Spleen (tissue), 11 donors: Measurements from ENCODE around the gene MSL3B. TPM values are rescaled to one million over a fixed set of nuclear protein-coding genes. Genes with fewer than 3 reads are reported as not detected.

Experiments
- DNase-seq: peaks from one replicate; pipeline ENCODE4 v3.0.0-alpha.2; 2020
- H3K27ac ChIP-seq, 8 donors: fragments of 200-600 bp; sonication (generic) in 7 of 8; 1 replicate in 4 of 8; 2 replicates in 4 of 8; pipeline versions ENCODE4 v1.5.0 to v1.8.0; 2016 to 2021; ENCODE audit warnings: inconsistent platforms in 4 of 8, mild to moderate bottlenecking in 4 of 8, moderate library complexity in 1 of 8
- H3K27me3 ChIP-seq, 7 donors: fragments of 200-600 bp; sonication (generic) in 6 of 7; replicated peaks in 1 of 7; 1 replicate in 4 of 7; 2 replicates in 3 of 7; pipeline versions ENCODE4 v1.5.0 to v1.8.0; 2016 to 2021; ENCODE audit warnings: inconsistent platforms in 3 of 7, mild to moderate bottlenecking in 1 of 7
- H3K36me3 ChIP-seq, 6 donors: fragments of 200-600 bp; sonication (generic) in 5 of 6; 1 replicate in 4 of 6; 2 replicates in 2 of 6; pipeline versions ENCODE4 v1.5.0 to v1.8.0; 2016 to 2021; ENCODE audit warnings: inconsistent platforms in 2 of 6
- H3K4me1 ChIP-seq, 6 donors: fragments of 200-600 bp; sonication (generic) in 5 of 6; 1 replicate in 3 of 6; 2 replicates in 3 of 6; pipeline versions ENCODE4 v1.5.0 to v1.8.0; 2016 to 2021; ENCODE audit warnings: inconsistent platforms in 3 of 6
- H3K4me3 ChIP-seq, 8 donors: fragments of 200-600 bp; sonication (generic) in 7 of 8; 1 replicate in 4 of 8; 2 replicates in 4 of 8; pipeline versions ENCODE4 v1.5.0 to v1.8.0; 2016 to 2021; ENCODE audit warnings: inconsistent platforms in 4 of 8, mild to moderate bottlenecking in 4 of 8, moderate library complexity in 2 of 8
- H3K9me3 ChIP-seq, 8 donors: fragments of 200-600 bp; sonication (generic) in 7 of 8; 1 replicate in 4 of 8; 2 replicates in 4 of 8; pipeline versions ENCODE4 v1.5.0 to v1.8.0; 2016 to 2021; ENCODE audit warnings: inconsistent platforms in 4 of 8
- POLR2A ChIP-seq, 3 donors: fragments of 450-650 bp; IDR thresholded peaks; one replicate each; pipeline ENCODE4 v1.5.1; 2017; ENCODE audit warnings: antibody characterized with exemption in 3 of 3, mild to moderate bottlenecking in 1 of 3
- POLR2AphosphoS5 ChIP-seq, 3 donors: sonication (generic); formaldehyde crosslinking; IDR thresholded peaks; one replicate each; pipeline ENCODE4 v1.5.1; 2017; ENCODE audit warnings: antibody characterized with exemption in 3 of 3
- WGBS, 5 donors: extraction: QIAGEN DNeasy Blood & Tissue Kit in 3 of 5; methylation state at CpG; one replicate each; pipeline versions ENCODE4 v1.1.5 to v1.1.7; 2013 to 2018; 5-methylcytosine and 5-hydroxymethylcytosine counted together
- intact Hi-C: fragments of 100-400 bp; cut with DNase I; formaldehyde crosslinking; loops from one replicate; pipeline ENCODE4 v1.15.0; 2023; ENCODE audit warnings: low total_unique reads
- polyA plus RNA-seq, 3 donors: library from polyadenylated mRNA; stranded (reverse); fragments of 200-250 nt; gene quantifications; one replicate each; pipeline ENCODE4 v1.2.1, GENCODE V29; 2013
- total RNA-seq, 7 donors: library from RNA; depleted of rRNA in 3 of 7; stranded (reverse); fragments of >200 nt in 3 of 7; fragmentation: NEBNext Ultra II Directional in 4 of 7; extraction: Animal tissue kit (Norgen Biotek cat#: 25700) in 4 of 7; gene quantifications; one replicate each; pipeline versions ENCODE4 v1.1.0 to v1.2.1, GENCODE V29; 2016 to 2021
- TF ChIP-seq, protein P1 (sequence below), 11 experiments: fragments of 200-600 bp in 7 of 11; fragments of 450-650 bp in 4 of 11; sonication (generic) in 4 of 11; IDR thresholded peaks in 8 of 11; conservative IDR thresholded peaks in 3 of 11; 1 replicate in 7 of 11; 2 replicates in 4 of 11; pipeline versions ENCODE4 v1.4.0 to v1.8.0; 2016 to 2021; ENCODE audit warnings: antibody characterized with exemption in 11 of 11, inconsistent platforms in 4 of 11, mild to moderate bottlenecking in 1 of 11
- donor health status: healthy with polysubstance abuse.
- donor health status: DM: no; HTN: no; CAD: no; lungs with moderate emphysema.
- donor health status: DM: no; HTN: no; CAD: no.
- donor health status: Bipolar disorder and iron deficiency.
- donor health status: healthy.
- donor health status: DM: no; HTN: no; CAD: no.
- donor health status: DM: yes; HTN: yes; CAD: no.

The MSL3B gene

GRCh38 chr2:233815861-233816260 lies 52.3 kb downstream of the MSL3B start:
- H3K4me1 ChIP-seq = no peaks in the 10 kb centered on the region
- no peaks in the 10 kb centered on the region for H3K36me3 ChIP-seq
- H3K4me3 ChIP-seq = no peak overlapping the region
- peaks cover 0 to 4% (median 0%) of the 10 kb centered on the region in 8 donors for H3K9me3 ChIP-seq
- peaks cover 0 to 24% (median 0%) of the 10 kb centered on the region in 7 donors for H3K27me3 ChIP-seq
- WGBS, 5 donors = 71 to 94% (median 79%) methylated on average over 6 of the region's 6 CpGs
- H3K27ac ChIP-seq = no peak overlapping the region
- intact Hi-C loops = no loop called here
- TF ChIP-seq, protein P1, sequence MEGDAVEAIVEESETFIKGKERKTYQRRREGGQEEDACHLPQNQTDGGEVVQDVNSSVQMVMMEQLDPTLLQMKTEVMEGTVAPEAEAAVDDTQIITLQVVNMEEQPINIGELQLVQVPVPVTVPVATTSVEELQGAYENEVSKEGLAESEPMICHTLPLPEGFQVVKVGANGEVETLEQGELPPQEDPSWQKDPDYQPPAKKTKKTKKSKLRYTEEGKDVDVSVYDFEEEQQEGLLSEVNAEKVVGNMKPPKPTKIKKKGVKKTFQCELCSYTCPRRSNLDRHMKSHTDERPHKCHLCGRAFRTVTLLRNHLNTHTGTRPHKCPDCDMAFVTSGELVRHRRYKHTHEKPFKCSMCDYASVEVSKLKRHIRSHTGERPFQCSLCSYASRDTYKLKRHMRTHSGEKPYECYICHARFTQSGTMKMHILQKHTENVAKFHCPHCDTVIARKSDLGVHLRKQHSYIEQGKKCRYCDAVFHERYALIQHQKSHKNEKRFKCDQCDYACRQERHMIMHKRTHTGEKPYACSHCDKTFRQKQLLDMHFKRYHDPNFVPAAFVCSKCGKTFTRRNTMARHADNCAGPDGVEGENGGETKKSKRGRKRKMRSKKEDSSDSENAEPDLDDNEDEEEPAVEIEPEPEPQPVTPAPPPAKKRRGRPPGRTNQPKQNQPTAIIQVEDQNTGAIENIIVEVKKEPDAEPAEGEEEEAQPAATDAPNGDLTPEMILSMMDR (IDR thresholded peaks at IDR 0.05 in 8 of 11, conservative IDR thresholded peaks at IDR 0.05 in 3 of 11) = no peak
- TF ChIP-seq POLR2A (IDR thresholded peaks at IDR 0.05) = no peak
- no peak for TF ChIP-seq POLR2AphosphoS5 (IDR thresholded peaks at IDR 0.05)
- DNase-seq = no peak

Other genes starting within 250 kb of the MSL3B start
- gene UGT1A10, start 231.9 kb downstream of the MSL3B start, total RNA-seq = not detected
- under 1 TPM in 1 of 3 donors, not detected in 2; 0.03 TPM for gene UGT1A10, start 231.9 kb downstream of the MSL3B start, polyA plus RNA-seq
- gene UGT1A9, start 196.5 kb downstream of the MSL3B start, total RNA-seq = not detected
- not detected for gene UGT1A9, start 196.5 kb downstream of the MSL3B start, polyA plus RNA-seq
- not detected for gene UGT1A7, start 186.5 kb downstream of the MSL3B start, total RNA-seq
- gene UGT1A7, start 186.5 kb downstream of the MSL3B start, polyA plus RNA-seq = under 1 TPM in 1 of 3 donors, not detected in 2; 0.03 TPM
- not detected for gene UGT1A6, start 175.5 kb downstream of the MSL3B start, total RNA-seq
- not detected for gene UGT1A6, start 175.5 kb downstream of the MSL3B start, polyA plus RNA-seq
- gene UGT1A5, start 155.5 kb downstream of the MSL3B start, total RNA-seq = not detected
- not detected for gene UGT1A5, start 155.5 kb downstream of the MSL3B start, polyA plus RNA-seq
- not detected for gene UGT1A4, start 149.7 kb downstream of the MSL3B start, total RNA-seq
- gene UGT1A4, start 149.7 kb downstream of the MSL3B start, polyA plus RNA-seq = not detected
- not detected for gene UGT1A3, start 139.3 kb downstream of the MSL3B start, total RNA-seq
- gene UGT1A3, start 139.3 kb downstream of the MSL3B start, polyA plus RNA-seq = not detected
- gene UGT1A1, start 108.1 kb downstream of the MSL3B start, total RNA-seq = not detected
- not detected for gene UGT1A1, start 108.1 kb downstream of the MSL3B start, polyA plus RNA-seq
- under 1 TPM in 2 of 7 donors, not detected in 5; 0.27 to 0.43 TPM for gene MROH2A, start 90.1 kb downstream of the MSL3B start, total RNA-seq
- 1 to 10 TPM in 1 of 3 donors, not detected in 2; 1.5 TPM for gene MROH2A, start 90.1 kb downstream of the MSL3B start, polyA plus RNA-seq
- gene HJURP, start 13.9 kb downstream of the MSL3B start, total RNA-seq = 1 to 10 TPM; 1.4 to 7.4 (median 5.2) TPM
- 1 to 10 TPM; 2.2 to 5.6 (median 2.9) TPM for gene HJURP, start 13.9 kb downstream of the MSL3B start, polyA plus RNA-seq
- gene TRPM8, start 49.0 kb upstream of the MSL3B start, total RNA-seq = not detected
- under 1 TPM in 2 of 3 donors, not detected in 1; 0.02 to 0.06 TPM for gene TRPM8, start 49.0 kb upstream of the MSL3B start, polyA plus RNA-seq
- not detected for gene SPP2, start 182.3 kb upstream of the MSL3B start, total RNA-seq
- gene SPP2, start 182.3 kb upstream of the MSL3B start, polyA plus RNA-seq = not detected